ENCODE measurements around the gene CT83.

GRCh38 chrX:116413273-116413672 is 49.5 kb downstream of the CT83 start:
- TF ChIP-seq, protein P1, sequence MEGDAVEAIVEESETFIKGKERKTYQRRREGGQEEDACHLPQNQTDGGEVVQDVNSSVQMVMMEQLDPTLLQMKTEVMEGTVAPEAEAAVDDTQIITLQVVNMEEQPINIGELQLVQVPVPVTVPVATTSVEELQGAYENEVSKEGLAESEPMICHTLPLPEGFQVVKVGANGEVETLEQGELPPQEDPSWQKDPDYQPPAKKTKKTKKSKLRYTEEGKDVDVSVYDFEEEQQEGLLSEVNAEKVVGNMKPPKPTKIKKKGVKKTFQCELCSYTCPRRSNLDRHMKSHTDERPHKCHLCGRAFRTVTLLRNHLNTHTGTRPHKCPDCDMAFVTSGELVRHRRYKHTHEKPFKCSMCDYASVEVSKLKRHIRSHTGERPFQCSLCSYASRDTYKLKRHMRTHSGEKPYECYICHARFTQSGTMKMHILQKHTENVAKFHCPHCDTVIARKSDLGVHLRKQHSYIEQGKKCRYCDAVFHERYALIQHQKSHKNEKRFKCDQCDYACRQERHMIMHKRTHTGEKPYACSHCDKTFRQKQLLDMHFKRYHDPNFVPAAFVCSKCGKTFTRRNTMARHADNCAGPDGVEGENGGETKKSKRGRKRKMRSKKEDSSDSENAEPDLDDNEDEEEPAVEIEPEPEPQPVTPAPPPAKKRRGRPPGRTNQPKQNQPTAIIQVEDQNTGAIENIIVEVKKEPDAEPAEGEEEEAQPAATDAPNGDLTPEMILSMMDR (IDR thresholded peaks at IDR 0.05 in 4 of 5, conservative IDR thresholded peaks at IDR 0.05 in 1 of 5): no peak
- no peak for TF ChIP-seq POLR2A (IDR thresholded peaks at IDR 0.05)
